Fibroblast of skin of right quadriceps (primary cell): ENCODE measurements around the gene C22orf23.

ENCODE experiments used
- DNase-seq: peaks from one replicate; pipeline ENCODE4 v3.0.0-alpha.2; 2013

The C22orf23 gene

GRCh38 chr22:37894939-37895670 lies 58.3 kb downstream of the C22orf23 start:
- no peak for DNase-seq

- no peak for DNase-seq
Observed at GRCh38 chr22:37893583-37893983, 59.8 kb downstream of the C22orf23 start.
